T-helper 1 cell treated with Interleukin-12 subunit alpha and Interleukin-12 subunit beta and Interleukin-4 antibody, amounts not matched to agents 30 μg/mL and 1 μg/mL, for 36 hours (primary cell): ENCODE results near the gene KRT25.

Source experiments
- H3K27ac Mint-ChIP-seq: one replicate; pipeline ENCODE4 v1.8.0; 2021; ENCODE audit warnings: mild to moderate bottlenecking, mixed read lengths
- H3K27me3 Mint-ChIP-seq: one replicate; pipeline ENCODE4 v1.8.0; 2021; ENCODE audit warnings: low read depth, mixed read lengths
- H3K36me3 Mint-ChIP-seq: one replicate; pipeline ENCODE4 v1.8.0; 2021; ENCODE audit warnings: low read depth, mixed read lengths
- H3K4me1 Mint-ChIP-seq: one replicate; pipeline ENCODE4 v1.8.0; 2021; ENCODE audit warnings: low read depth, mixed read lengths
- H3K4me3 Mint-ChIP-seq: one replicate; pipeline ENCODE4 v1.8.0; 2021; ENCODE audit warnings: mild to moderate bottlenecking, moderate library complexity, mixed read lengths
- H3K9me3 Mint-ChIP-seq: one replicate; pipeline ENCODE4 v1.8.0; 2021; ENCODE audit warnings: mixed read lengths

The KRT25 gene

GRCh38 chr17:40727447-40728231 is 27.5 kb downstream of the KRT25 start:
- H3K36me3 Mint-ChIP-seq = no peaks in the 10 kb centered on the region
- H3K4me3 Mint-ChIP-seq = no peak overlapping the region
- H3K4me1 Mint-ChIP-seq = no peaks in the 10 kb centered on the region
- no peak overlapping the region for H3K27ac Mint-ChIP-seq
- no peaks in the 10 kb centered on the region for H3K9me3 Mint-ChIP-seq
- peaks cover 40% of the 10 kb centered on the region for H3K27me3 Mint-ChIP-seq

DNA sequence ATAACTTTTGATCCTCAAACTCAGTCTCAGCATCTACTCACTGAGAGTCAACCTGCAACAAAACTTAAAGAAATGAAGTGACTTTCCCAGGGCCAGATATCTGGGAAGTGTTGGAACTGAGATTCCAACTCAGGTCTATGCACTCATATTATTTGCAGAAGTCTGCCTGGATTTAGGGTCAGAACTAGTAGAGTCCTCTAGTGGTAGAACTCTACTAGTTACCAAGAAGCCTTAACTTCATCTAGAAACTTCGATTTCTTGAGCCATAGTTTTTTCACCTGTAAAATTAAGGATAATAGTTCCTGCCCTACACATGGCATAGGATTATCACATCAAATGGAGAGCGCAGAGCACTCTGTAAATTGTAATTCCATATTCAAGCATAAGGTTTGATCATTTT is 28.2 kb downstream of the KRT25 start:
- Mint-ChIP-seq H3K4me1 (no peaks in the 10 kb centered on the region), H3K4me3 (no peak overlapping the region), H3K27ac (no peak overlapping the region), H3K9me3 (no peaks in the 10 kb centered on the region), H3K27me3 (peaks cover 39% of the 10 kb centered on the region), H3K36me3 (no peaks in the 10 kb centered on the region)

DNA sequence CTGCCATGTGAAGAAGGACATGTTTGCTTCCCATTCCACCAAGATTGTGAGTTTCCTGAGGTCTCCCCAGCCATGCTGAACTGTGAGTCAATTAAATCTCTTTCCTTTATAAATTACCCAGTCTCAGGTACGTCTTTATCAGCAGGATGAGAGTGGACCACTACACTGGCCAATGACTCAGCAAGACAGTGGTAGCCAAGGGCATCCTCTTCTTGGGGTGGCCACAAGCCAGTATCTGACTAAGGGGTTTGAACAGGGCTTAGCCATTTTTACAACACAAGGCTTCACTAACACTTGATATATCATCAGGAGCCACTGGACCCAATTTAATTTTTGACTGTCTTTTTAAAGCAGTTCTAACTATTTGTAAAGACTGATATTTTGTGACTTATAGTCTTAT is 30.5 kb downstream of the KRT25 start:
- Mint-ChIP-seq H3K27ac (no peak overlapping the region), H3K9me3 (no peaks in the 10 kb centered on the region), H3K4me1 (no peaks in the 10 kb centered on the region), H3K36me3 (no peaks in the 10 kb centered on the region), H3K4me3 (no peak overlapping the region), H3K27me3 (peaks cover 43% of the 10 kb centered on the region)

DNA sequence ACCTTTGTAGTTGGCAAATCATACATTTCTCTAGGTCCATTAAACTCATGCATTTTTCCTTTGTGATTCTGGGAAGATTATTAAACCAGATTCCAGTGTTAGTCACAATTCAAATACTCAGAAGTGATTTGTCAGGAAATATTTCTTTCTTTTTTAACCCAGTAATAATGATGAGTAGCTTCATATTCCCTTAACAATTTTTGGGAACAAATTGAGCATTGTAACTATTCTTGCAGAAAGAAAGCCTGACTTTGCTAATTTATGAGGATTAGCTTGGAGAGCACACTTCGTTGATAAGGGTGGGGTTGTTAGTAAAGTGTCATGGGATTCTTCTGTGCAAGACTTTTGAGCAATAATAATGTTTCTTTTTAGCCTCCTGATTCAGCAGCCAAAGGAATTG is 32.9 kb downstream of the KRT25 start:
- no peaks in the 10 kb centered on the region for H3K36me3 Mint-ChIP-seq
- no peaks in the 10 kb centered on the region for H3K4me1 Mint-ChIP-seq
- H3K27ac Mint-ChIP-seq = no peak overlapping the region
- H3K27me3 Mint-ChIP-seq = peaks cover 42% of the 10 kb centered on the region
- H3K9me3 Mint-ChIP-seq = no peaks in the 10 kb centered on the region
- no peak overlapping the region for H3K4me3 Mint-ChIP-seq

DNA sequence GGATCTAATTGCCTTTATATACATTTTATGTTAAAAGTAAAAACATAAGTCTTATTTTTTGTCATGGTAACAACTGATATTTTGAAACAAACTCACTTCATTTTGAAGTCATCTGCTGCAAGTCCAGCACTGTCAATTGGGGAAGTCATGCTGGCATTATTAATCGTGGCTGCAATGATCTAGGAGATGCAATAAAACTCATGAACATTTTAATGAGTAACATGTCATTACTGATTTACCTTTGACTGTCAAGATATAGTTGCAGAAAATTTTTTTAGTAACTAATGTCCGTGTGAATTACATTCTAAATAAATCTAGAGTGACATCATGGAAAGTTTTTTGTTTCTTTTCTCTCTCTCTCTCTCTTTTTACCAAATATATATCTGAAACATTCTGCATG is 34.2 kb downstream of the KRT25 start:
- no peaks in the 10 kb centered on the region for H3K4me1 Mint-ChIP-seq
- no peak overlapping the region for H3K27ac Mint-ChIP-seq
- no peaks in the 10 kb centered on the region for H3K36me3 Mint-ChIP-seq
- no peaks in the 10 kb centered on the region for H3K9me3 Mint-ChIP-seq
- no peak overlapping the region for H3K4me3 Mint-ChIP-seq
- H3K27me3 Mint-ChIP-seq = peaks cover 36% of the 10 kb centered on the region

GRCh38 chr17:40718930-40719329 is 36.2 kb downstream of the KRT25 start:
- Mint-ChIP-seq H3K27me3 (peaks cover 35% of the 10 kb centered on the region), H3K27ac (no peak overlapping the region), H3K9me3 (no peaks in the 10 kb centered on the region), H3K4me3 (no peak overlapping the region), H3K4me1 (no peaks in the 10 kb centered on the region), H3K36me3 (no peaks in the 10 kb centered on the region)

DNA sequence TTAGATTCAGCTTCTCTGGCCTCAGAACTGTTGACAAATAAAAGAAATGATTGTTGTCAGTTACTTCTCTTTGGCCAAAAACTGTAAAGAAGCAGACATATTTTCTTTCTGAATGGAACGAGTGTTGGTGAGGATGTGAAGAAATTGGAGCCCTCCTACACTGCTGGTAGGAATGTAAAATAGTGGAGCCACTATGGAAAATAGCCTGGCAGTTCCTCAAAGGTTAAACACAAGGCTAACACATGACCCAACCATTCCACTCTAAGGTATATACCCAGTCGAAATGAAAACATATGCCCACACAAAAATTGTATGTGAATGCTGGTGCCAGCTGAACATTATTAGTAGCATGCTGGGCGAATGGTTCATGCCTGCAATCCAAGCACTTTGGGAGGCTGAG is 37.4 kb downstream of the KRT25 start:
- H3K27ac Mint-ChIP-seq = no peak overlapping the region
- no peaks in the 10 kb centered on the region for H3K4me1 Mint-ChIP-seq
- H3K36me3 Mint-ChIP-seq = no peaks in the 10 kb centered on the region
- H3K27me3 Mint-ChIP-seq = peaks cover 30% of the 10 kb centered on the region
- H3K4me3 Mint-ChIP-seq = no peak overlapping the region
- H3K9me3 Mint-ChIP-seq = no peaks in the 10 kb centered on the region

GRCh38 chr17:40714473-40714872 is 40.7 kb downstream of the KRT25 start:
- H3K27me3 Mint-ChIP-seq = peaks cover 17% of the 10 kb centered on the region
- H3K27ac Mint-ChIP-seq = no peak overlapping the region
- H3K9me3 Mint-ChIP-seq = no peaks in the 10 kb centered on the region
- H3K4me1 Mint-ChIP-seq = no peaks in the 10 kb centered on the region
- no peak overlapping the region for H3K4me3 Mint-ChIP-seq
- H3K36me3 Mint-ChIP-seq = no peaks in the 10 kb centered on the region

- H3K36me3 Mint-ChIP-seq = no peaks in the 10 kb centered on the region
Observed at GRCh38 chr17:40707745-40708144, 47.4 kb downstream of the KRT25 start.

GRCh38 chr17:40705584-40705983 is 49.5 kb downstream of the KRT25 start:
- no peaks in the 10 kb centered on the region for H3K36me3 Mint-ChIP-seq
- H3K4me3 Mint-ChIP-seq = no peak overlapping the region
- no peaks in the 10 kb centered on the region for H3K4me1 Mint-ChIP-seq
- H3K27ac Mint-ChIP-seq = no peak overlapping the region
- no peaks in the 10 kb centered on the region for H3K9me3 Mint-ChIP-seq
- H3K27me3 Mint-ChIP-seq = peaks cover 15% of the 10 kb centered on the region

More at GRCh38 chr17:40707745-40708144, 47.4 kb downstream of the KRT25 start:
- H3K9me3 Mint-ChIP-seq = no peaks in the 10 kb centered on the region
- no peak overlapping the region for H3K4me3 Mint-ChIP-seq
- no peak overlapping the region for H3K27ac Mint-ChIP-seq
- H3K27me3 Mint-ChIP-seq = peaks cover 19% of the 10 kb centered on the region
- H3K4me1 Mint-ChIP-seq = no peaks in the 10 kb centered on the region

DNA sequence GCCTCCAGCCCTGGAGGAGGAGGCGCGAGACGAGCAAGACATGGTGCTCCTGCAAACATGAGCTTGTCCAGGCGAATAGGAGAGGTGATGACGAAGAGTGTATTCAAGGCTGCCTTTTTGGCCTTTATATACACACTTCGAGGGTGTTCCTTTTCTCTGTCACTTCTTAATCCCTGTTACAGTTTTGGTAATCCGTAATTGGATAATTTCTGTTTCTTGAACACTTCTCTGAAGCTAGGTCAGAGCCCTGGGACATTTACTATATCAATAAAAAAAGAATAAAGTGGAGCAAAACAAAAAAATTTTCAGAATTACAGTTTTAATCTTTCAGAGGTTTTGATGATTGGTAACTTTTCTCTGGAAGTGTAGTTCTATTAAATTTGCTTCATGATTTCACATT is 51.5 kb downstream of the KRT25 start, which contains the start of gene KRT24:
KRT24 (minus strand) TSS at position 101 of the 400 bp plus-strand sequence; CDS start at position 42, 59 bp downstream.
- H3K4me3 Mint-ChIP-seq = no peak within 1 kb of the TSS
- H3K4me1 Mint-ChIP-seq = no peaks in the 10 kb centered on the region
- H3K27me3 Mint-ChIP-seq = peaks cover 16% of the 10 kb centered on the region

GRCh38 chr17:40702271-40702670 is 52.9 kb downstream of the KRT25 start:
- Mint-ChIP-seq H3K27me3 (peaks cover 27% of the 10 kb centered on the region), H3K36me3 (no peaks in the 10 kb centered on the region), H3K4me1 (no peaks in the 10 kb centered on the region), H3K4me3 (no peak overlapping the region), H3K9me3 (no peaks in the 10 kb centered on the region), H3K27ac (no peak overlapping the region)

More for the DNA sequence above, 51.5 kb downstream of the KRT25 start, which contains the start of gene KRT24:
- no peaks in the 10 kb centered on the region for H3K9me3 Mint-ChIP-seq
- no peaks in the 10 kb centered on the region for H3K36me3 Mint-ChIP-seq
- no peak within 1 kb of the TSS for H3K27ac Mint-ChIP-seq

DNA sequence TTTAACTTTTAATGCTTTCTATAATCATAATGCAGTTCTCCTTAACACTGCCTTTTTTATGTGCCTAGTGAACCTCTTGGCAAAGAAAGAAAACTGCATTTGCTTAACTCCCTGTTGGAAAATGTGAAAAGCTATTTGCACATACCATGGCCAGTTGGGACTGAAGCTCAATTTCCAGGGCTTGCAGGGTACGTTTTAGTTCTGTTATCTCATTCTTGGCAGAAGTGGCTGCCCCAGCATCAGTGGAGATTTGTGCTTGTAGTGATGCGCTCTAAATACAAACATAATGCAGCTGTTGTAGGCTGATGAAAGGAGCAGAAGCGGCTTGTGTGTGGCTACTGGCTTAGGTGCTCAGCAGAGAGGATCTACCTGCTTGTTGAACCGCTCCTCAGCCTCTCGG is 55.3 kb downstream of the KRT25 start:
- no peaks in the 10 kb centered on the region for H3K36me3 Mint-ChIP-seq
- no peaks in the 10 kb centered on the region for H3K4me1 Mint-ChIP-seq
- H3K4me3 Mint-ChIP-seq = no peak overlapping the region
- H3K27me3 Mint-ChIP-seq = peaks cover 27% of the 10 kb centered on the region
- H3K27ac Mint-ChIP-seq = no peak overlapping the region
- no peaks in the 10 kb centered on the region for H3K9me3 Mint-ChIP-seq

- Mint-ChIP-seq H3K9me3 (no peaks in the 10 kb centered on the region), H3K27me3 (peaks cover 25% of the 10 kb centered on the region), H3K27ac (no peak overlapping the region), H3K4me1 (no peaks in the 10 kb centered on the region), H3K36me3 (no peaks in the 10 kb centered on the region), H3K4me3 (no peak overlapping the region)
Observed at GRCh38 chr17:40699371-40699770, 55.8 kb downstream of the KRT25 start.
